ENCODE results near the gene VPS13C. TPM values are rescaled to one million over a fixed set of nuclear protein-coding genes. Genes with fewer than 3 reads are reported as not detected.

Gene VPS13C
- total RNA-seq, 1 donor from 2014 or later = 87.1 TPM

DNA sequence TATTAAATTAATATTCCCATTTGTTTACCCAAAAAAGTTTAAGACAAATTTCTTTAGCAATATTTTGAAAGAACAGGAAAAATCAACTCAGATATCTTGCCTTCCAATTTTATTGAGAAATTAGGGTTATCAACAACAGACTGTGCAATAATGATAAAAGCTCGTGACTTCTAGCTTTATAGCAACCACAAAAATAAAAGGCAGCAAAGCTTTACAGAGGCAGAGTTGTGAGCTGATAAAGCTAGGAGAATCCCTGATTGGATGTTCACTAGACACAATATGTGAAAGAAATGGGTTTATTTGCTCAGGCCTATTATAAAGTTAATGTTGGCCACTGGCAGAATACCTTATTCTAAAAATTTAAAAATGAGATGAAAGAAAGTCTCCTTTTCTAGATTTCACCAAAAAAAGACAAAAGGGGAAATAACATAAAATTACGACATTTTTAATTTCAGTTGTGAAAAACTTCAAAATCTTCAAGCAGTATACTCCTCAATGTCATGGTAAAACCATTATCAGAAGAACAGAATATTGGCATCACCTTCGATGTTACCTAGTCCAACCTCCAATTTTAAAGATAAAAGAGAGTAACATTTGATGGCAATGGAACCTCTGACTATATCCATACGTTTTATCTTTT lies 2.8 kb downstream of the VPS13C start:
- no peak overlapping the region for H3K27ac ChIP-seq
- peaks cover 44% of the 10 kb centered on the region for H3K4me1 ChIP-seq
- ATAC-seq (no peak), DNase-seq (no peak)
- no peaks in the 10 kb centered on the region for H3K36me3 ChIP-seq
- intact Hi-C loops (cut with DNase I) = no loop called here
- no peak overlapping the region for H3K4me3 ChIP-seq
- TF ChIP-seq, protein P1, sequence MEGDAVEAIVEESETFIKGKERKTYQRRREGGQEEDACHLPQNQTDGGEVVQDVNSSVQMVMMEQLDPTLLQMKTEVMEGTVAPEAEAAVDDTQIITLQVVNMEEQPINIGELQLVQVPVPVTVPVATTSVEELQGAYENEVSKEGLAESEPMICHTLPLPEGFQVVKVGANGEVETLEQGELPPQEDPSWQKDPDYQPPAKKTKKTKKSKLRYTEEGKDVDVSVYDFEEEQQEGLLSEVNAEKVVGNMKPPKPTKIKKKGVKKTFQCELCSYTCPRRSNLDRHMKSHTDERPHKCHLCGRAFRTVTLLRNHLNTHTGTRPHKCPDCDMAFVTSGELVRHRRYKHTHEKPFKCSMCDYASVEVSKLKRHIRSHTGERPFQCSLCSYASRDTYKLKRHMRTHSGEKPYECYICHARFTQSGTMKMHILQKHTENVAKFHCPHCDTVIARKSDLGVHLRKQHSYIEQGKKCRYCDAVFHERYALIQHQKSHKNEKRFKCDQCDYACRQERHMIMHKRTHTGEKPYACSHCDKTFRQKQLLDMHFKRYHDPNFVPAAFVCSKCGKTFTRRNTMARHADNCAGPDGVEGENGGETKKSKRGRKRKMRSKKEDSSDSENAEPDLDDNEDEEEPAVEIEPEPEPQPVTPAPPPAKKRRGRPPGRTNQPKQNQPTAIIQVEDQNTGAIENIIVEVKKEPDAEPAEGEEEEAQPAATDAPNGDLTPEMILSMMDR (IDR thresholded peaks at IDR 0.05) = no peak
- H3K9me3 ChIP-seq = no peaks in the 10 kb centered on the region
- no peaks in the 10 kb centered on the region for H3K27me3 ChIP-seq

GRCh38 chr15:62054979-62055378 lies 5.3 kb downstream of the VPS13C start:
- H3K27ac ChIP-seq = no peak overlapping the region
- TF ChIP-seq, protein P1 (IDR thresholded peaks at IDR 0.05) = no peak
- no peaks in the 10 kb centered on the region for H3K9me3 ChIP-seq
- DNase-seq = no peak
- H3K36me3 ChIP-seq = no peaks in the 10 kb centered on the region
- no peak overlapping the region for H3K4me3 ChIP-seq
- H3K4me1 ChIP-seq = peaks cover 47% of the 10 kb centered on the region
- H3K27me3 ChIP-seq = no peaks in the 10 kb centered on the region
- intact Hi-C loops (cut with DNase I) = no loop called here
- ATAC-seq = no peak

GRCh38 chr15:62053439-62054085 lies 6.7 kb downstream of the VPS13C start:
- no peak for DNase-seq
- Histone ChIP-seq H3K4me3 (no peak overlapping the region), H3K27ac (no peak overlapping the region), H3K9me3 (no peaks in the 10 kb centered on the region), H3K27me3 (no peaks in the 10 kb centered on the region), H3K4me1 (peaks cover 43% of the 10 kb centered on the region), H3K36me3 (no peaks in the 10 kb centered on the region)
- TF ChIP-seq, protein P1 (IDR thresholded peaks at IDR 0.05) = no peak
- ATAC-seq = no peak
- intact Hi-C loops (cut with DNase I) = no loop called here

DNA sequence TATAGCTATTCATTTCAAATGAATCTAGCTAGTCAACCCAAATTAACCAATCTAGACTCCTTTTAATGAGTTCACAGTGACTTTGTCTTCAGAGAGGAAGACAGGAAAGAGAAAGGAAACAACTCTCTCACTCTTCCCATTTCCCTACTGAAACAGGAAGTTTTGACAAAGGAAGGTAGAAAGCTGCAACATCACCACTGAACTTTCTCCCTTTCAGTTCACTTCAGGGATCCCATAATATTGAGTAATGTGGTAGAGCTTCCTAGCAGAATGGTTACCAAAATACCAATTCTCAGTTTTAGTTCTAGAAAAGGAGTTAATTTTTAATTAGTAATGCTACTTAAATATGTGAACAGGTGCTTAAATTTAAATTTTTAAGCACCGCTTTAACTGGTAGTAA lies 7.5 kb downstream of the VPS13C start:
- intact Hi-C loops (cut with DNase I) = no loop called here
- no peak for ATAC-seq

DNA sequence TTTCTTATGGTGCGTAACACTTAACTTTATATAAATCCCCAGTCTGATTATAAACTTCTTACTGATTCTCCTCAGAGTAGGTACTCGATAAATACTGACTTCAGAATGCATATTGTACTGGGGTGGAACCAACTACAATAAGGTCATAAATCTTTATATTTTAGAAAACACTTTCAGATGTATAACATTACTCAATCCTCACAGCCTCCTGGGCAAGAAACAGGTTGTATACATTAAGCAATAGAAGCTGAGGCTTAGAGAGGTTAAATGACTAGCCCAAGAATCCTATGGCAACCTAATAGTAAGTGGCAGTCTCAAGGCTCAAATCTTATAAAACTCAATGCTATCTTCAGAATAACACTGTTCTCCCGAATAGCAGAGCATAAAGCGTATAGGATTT lies 9.1 kb downstream of the VPS13C start:
- Histone ChIP-seq H3K36me3 (no peaks in the 10 kb centered on the region), H3K27me3 (no peaks in the 10 kb centered on the region), H3K9me3 (no peaks in the 10 kb centered on the region), H3K4me1 (peaks cover 43% of the 10 kb centered on the region), H3K4me3 (no peak overlapping the region), H3K27ac (no peak overlapping the region)
- ATAC-seq (no peak), DNase-seq (no peak)
- TF ChIP-seq, protein P1 (IDR thresholded peaks at IDR 0.05) = no peak
- intact Hi-C loops (cut with DNase I) = no loop called here

More for the DNA sequence above, 7.5 kb downstream of the VPS13C start:
- H3K27ac ChIP-seq = no peak overlapping the region
- TF ChIP-seq, protein P1 (IDR thresholded peaks at IDR 0.05) = no peak
- DNase-seq = no peak
- no peaks in the 10 kb centered on the region for H3K36me3 ChIP-seq
- peaks cover 35% of the 10 kb centered on the region for H3K4me1 ChIP-seq
- H3K9me3 ChIP-seq = no peaks in the 10 kb centered on the region
- H3K27me3 ChIP-seq = no peaks in the 10 kb centered on the region
- no peak overlapping the region for H3K4me3 ChIP-seq
